Measurements from ENCODE around the gene CEP68.
"Not testable (repeated sequence)": the region's sequence is repeated elsewhere in the genome, so short reads cannot be mapped to it uniquely, and the experiment has no call there.

The CEP68 gene

GRCh38 chr2:65032019-65032975 is 23.9 kb upstream of the CEP68 start:
- peak overlapping the region; percentile 95 for H3K4me2 ChIP-seq
- H3K9ac ChIP-seq = peak overlapping the region; percentile 40; the same call in 1 of the 2 replicates
- TF ChIP-seq, protein P1, sequence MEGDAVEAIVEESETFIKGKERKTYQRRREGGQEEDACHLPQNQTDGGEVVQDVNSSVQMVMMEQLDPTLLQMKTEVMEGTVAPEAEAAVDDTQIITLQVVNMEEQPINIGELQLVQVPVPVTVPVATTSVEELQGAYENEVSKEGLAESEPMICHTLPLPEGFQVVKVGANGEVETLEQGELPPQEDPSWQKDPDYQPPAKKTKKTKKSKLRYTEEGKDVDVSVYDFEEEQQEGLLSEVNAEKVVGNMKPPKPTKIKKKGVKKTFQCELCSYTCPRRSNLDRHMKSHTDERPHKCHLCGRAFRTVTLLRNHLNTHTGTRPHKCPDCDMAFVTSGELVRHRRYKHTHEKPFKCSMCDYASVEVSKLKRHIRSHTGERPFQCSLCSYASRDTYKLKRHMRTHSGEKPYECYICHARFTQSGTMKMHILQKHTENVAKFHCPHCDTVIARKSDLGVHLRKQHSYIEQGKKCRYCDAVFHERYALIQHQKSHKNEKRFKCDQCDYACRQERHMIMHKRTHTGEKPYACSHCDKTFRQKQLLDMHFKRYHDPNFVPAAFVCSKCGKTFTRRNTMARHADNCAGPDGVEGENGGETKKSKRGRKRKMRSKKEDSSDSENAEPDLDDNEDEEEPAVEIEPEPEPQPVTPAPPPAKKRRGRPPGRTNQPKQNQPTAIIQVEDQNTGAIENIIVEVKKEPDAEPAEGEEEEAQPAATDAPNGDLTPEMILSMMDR (conservative IDR thresholded peaks at IDR 0.05; ENCODE audit: low read depth, low read length) = 0 out of 2 replicates have a peak, but pooled peaks have one; percentile 13
- H3K36me3 ChIP-seq (ENCODE audit: insufficient read depth) = no peaks in the 10 kb centered on the region
- peak overlapping the region; percentile 48; the same call in 1 of the 2 replicates for H2AFZ ChIP-seq (ENCODE audit: low read depth)
- peak overlapping the region; percentile 63; the same call in 1 of the 2 replicates for H3K27ac ChIP-seq
- H3K4me1 ChIP-seq (ENCODE audit: low read depth, poor library complexity, severe bottlenecking) = peaks cover 69% of the 10 kb centered on the region
- no peaks in the 10 kb centered on the region for H3K27me3 ChIP-seq (ENCODE audit: insufficient read depth, low read depth)
- no peaks in the 10 kb centered on the region for H3K79me2 ChIP-seq (ENCODE audit: insufficient read depth, low read depth)
- H3K4me3 ChIP-seq (IDR thresholded peaks at IDR 0.05; ENCODE audit: insufficient read depth, low read depth, low read length) = peak overlapping the region; percentile 78
- no peaks in the 10 kb centered on the region for H4K20me1 ChIP-seq (ENCODE audit: insufficient read depth)

DNA sequence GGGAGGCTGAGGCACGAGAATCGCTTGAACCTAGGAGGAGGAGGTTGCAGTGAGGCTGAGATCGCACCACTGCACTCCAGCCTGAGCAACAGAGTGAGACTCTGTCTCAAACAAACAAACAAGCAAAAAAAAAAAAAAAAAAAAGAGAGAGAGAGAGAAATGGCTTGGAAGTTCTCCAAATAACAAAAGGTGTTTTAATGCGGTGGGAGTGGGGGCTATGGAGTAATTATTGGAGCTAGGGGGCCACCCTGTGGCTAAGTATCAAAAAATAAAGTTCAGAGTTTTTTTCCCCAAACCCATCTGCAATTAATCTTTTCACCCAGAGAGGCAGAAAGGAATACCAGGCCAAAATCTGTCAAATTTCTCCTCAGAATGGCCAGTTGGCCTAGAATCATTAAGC is 23.0 kb upstream of the CEP68 start:
- Histone ChIP-seq H3K4me1 (ENCODE audit: low read depth, poor library complexity, severe bottlenecking) (peaks cover 61% of the 10 kb centered on the region), H3K27ac (peak overlapping the region; percentile 20; the same call in 1 of the 2 replicates), H3K36me3 (ENCODE audit: insufficient read depth) (no peaks in the 10 kb centered on the region), H3K9ac (no peak overlapping the region), H3K79me2 (ENCODE audit: insufficient read depth, low read depth) (no peaks in the 10 kb centered on the region), H3K4me3 (IDR thresholded peaks at IDR 0.05; ENCODE audit: insufficient read depth, low read depth, low read length) (no peak overlapping the region), H4K20me1 (ENCODE audit: insufficient read depth) (no peaks in the 10 kb centered on the region), H2AFZ (ENCODE audit: low read depth) (no peak overlapping the region; the same call in 1 of the 2 replicates), H3K27me3 (ENCODE audit: insufficient read depth, low read depth) (no peaks in the 10 kb centered on the region), H3K4me2 (no peak overlapping the region; the same call in 1 of the 2 replicates)
- TF ChIP-seq, protein P1 (conservative IDR thresholded peaks at IDR 0.05; ENCODE audit: low read depth, low read length) = peak; percentile 49

- H2AFZ ChIP-seq (ENCODE audit: low read depth); H3K27me3 ChIP-seq (ENCODE audit: insufficient read depth, low read depth); H3K4me3 ChIP-seq (IDR thresholded peaks at IDR 0.05; ENCODE audit: insufficient read depth, low read depth, low read length); H3K36me3 ChIP-seq (ENCODE audit: insufficient read depth); H3K4me2 ChIP-seq; H3K79me2 ChIP-seq (ENCODE audit: insufficient read depth, low read depth); H3K9ac ChIP-seq; H4K20me1 ChIP-seq (ENCODE audit: insufficient read depth): not testable (repeated sequence)
- peak overlapping the region; percentile 20; the same call in 1 of the 2 replicates for H3K27ac ChIP-seq
- peaks cover 56% of the 10 kb centered on the region for H3K4me1 ChIP-seq (ENCODE audit: low read depth, poor library complexity, severe bottlenecking)
Measured at GRCh38 chr2:65033667-65034066, 22.5 kb upstream of the CEP68 start.

- H3K4me2 ChIP-seq = no peak overlapping the region
- no peaks in the 10 kb centered on the region for H4K20me1 ChIP-seq (ENCODE audit: insufficient read depth)
- no peaks in the 10 kb centered on the region for H3K27me3 ChIP-seq (ENCODE audit: insufficient read depth, low read depth)
- no peaks in the 10 kb centered on the region for H3K79me2 ChIP-seq (ENCODE audit: insufficient read depth, low read depth)
- H3K36me3 ChIP-seq (ENCODE audit: insufficient read depth) = no peaks in the 10 kb centered on the region
- peaks cover 44% of the 10 kb centered on the region for H3K4me1 ChIP-seq (ENCODE audit: low read depth, poor library complexity, severe bottlenecking)
- TF ChIP-seq, protein P1 (conservative IDR thresholded peaks at IDR 0.05; ENCODE audit: low read depth, low read length) = no peak
- H3K27ac ChIP-seq = no peak overlapping the region
- H3K9ac ChIP-seq = no peak overlapping the region
- H2AFZ ChIP-seq (ENCODE audit: low read depth) = no peak overlapping the region
- no peak overlapping the region for H3K4me3 ChIP-seq (IDR thresholded peaks at IDR 0.05; ENCODE audit: insufficient read depth, low read depth, low read length)
Measured at GRCh38 chr2:65035351-65035943, 20.8 kb upstream of the CEP68 start.

Data from KMS-11 (cell line).